ENCODE measurements around the gene ATP5F1B. TPM values are rescaled to one million over a fixed set of nuclear protein-coding genes. Genes with fewer than 3 reads are reported as not detected.
A peak's percentile ranks its signal among the peaks of the same experiment; 100 is the strongest.

The ATP5F1B gene
- total and polyA plus RNA-seq, 2 of the 13 experiments (the other 11 are each of a cell fraction or from before 2014, with no cell fraction given), result 1,051 to 1,180 TPM

DNA sequence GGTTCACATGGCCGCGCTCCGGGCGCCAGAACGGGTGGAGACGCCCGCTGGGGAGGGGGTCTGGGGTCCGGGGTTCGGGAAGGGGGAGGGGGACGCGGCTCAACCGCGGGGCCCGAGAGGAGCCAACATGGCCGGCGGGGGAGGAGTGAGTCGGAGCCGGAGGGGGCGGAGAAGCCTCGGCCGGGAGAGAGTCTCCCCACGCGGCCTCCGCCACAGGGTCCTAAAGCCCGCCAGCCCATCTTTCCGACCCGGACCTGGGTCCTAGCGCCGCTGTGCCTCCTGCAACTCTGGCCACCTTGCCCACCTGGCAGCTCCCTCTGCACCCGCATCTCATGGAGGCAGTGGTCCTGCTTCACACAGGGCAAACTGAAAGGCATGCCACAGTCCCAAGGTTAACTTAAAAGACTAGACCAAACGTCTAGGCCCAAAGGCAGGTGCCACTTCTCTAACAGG lies 15.6 kb downstream of the ATP5F1B start, which contains the start of gene BAZ2A (continued):
- TF ChIP-seq, protein P1, sequence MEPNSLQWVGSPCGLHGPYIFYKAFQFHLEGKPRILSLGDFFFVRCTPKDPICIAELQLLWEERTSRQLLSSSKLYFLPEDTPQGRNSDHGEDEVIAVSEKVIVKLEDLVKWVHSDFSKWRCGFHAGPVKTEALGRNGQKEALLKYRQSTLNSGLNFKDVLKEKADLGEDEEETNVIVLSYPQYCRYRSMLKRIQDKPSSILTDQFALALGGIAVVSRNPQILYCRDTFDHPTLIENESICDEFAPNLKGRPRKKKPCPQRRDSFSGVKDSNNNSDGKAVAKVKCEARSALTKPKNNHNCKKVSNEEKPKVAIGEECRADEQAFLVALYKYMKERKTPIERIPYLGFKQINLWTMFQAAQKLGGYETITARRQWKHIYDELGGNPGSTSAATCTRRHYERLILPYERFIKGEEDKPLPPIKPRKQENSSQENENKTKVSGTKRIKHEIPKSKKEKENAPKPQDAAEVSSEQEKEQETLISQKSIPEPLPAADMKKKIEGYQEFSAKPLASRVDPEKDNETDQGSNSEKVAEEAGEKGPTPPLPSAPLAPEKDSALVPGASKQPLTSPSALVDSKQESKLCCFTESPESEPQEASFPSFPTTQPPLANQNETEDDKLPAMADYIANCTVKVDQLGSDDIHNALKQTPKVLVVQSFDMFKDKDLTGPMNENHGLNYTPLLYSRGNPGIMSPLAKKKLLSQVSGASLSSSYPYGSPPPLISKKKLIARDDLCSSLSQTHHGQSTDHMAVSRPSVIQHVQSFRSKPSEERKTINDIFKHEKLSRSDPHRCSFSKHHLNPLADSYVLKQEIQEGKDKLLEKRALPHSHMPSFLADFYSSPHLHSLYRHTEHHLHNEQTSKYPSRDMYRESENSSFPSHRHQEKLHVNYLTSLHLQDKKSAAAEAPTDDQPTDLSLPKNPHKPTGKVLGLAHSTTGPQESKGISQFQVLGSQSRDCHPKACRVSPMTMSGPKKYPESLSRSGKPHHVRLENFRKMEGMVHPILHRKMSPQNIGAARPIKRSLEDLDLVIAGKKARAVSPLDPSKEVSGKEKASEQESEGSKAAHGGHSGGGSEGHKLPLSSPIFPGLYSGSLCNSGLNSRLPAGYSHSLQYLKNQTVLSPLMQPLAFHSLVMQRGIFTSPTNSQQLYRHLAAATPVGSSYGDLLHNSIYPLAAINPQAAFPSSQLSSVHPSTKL (CRISPR knock-in tag; IDR thresholded peaks at IDR 0.05), result peak; percentile 52
- no peak for TF ChIP-seq KDM6A (CRISPR knock-in tag; IDR thresholded peaks at IDR 0.05; ENCODE audit: low read depth)
- TF ChIP-seq ZNF263 (CRISPR knock-in tag; IDR thresholded peaks at IDR 0.05), result peak; percentile 70
- TF ChIP-seq, protein P2, sequence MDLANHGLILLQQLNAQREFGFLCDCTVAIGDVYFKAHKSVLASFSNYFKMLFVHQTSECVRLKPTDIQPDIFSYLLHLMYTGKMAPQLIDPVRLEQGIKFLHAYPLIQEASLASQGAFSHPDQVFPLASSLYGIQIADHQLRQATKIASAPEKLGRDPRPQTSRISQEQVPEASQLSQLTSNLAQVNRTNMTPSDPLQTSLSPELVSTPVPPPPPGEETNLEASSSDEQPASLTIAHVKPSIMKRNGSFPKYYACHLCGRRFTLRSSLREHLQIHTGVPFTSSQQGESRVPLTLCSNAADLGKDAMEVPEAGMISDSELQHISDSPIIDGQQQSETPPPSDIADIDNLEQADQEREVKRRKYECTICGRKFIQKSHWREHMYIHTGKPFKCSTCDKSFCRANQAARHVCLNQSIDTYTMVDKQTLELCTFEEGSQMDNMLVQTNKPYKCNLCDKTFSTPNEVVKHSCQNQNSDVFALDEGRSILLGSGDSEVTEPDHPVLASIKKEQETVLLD (CRISPR knock-in tag; IDR thresholded peaks at IDR 0.05; ENCODE audit: low read depth), result no peak
- TF ChIP-seq ZNF432 (CRISPR knock-in tag; IDR thresholded peaks at IDR 0.05; ENCODE audit: borderline replicate concordance), result no peak
- TF ChIP-seq ZNF841 (CRISPR knock-in tag; IDR thresholded peaks at IDR 0.05; ENCODE audit: borderline replicate concordance), result no peak
- no peak for TF ChIP-seq ATAD3A (CRISPR knock-in tag; IDR thresholded peaks at IDR 0.05)
- TF ChIP-seq ZMAT3 (CRISPR knock-in tag; conservative IDR thresholded peaks at IDR 0.05), result 0 out of 2 replicates have a peak, but pooled peaks have one; percentile 72
- peak; percentile 77; the same call in 1 of the 2 replicates for TF ChIP-seq ZNF788 (CRISPR knock-in tag; IDR thresholded peaks at IDR 0.05; ENCODE audit: borderline replicate concordance)
- no peak for TF ChIP-seq ZNF572 (CRISPR knock-in tag; IDR thresholded peaks at IDR 0.05)
- no peak for TF ChIP-seq GTF2F1 (IDR thresholded peaks at IDR 0.05; ENCODE audit: low read length)
- no peak for TF ChIP-seq U2AF2 (IDR thresholded peaks at IDR 0.05; ENCODE audit: low read depth, low read length)
- TF ChIP-seq BHLHE40 (IDR thresholded peaks at IDR 0.05; ENCODE audit: low read length), result no peak
- 0 out of 2 replicates have a peak, but pooled peaks have one; percentile 72 for TF ChIP-seq TOE1 (CRISPR knock-in tag; IDR thresholded peaks at IDR 0.05)
- TF ChIP-seq GMEB1 (CRISPR knock-in tag; IDR thresholded peaks at IDR 0.05; ENCODE audit: borderline replicate concordance), result peak; percentile 49; the same call in 1 of the 2 replicates
- TF ChIP-seq ZNF597 (CRISPR knock-in tag; IDR thresholded peaks at IDR 0.05), result no peak
- no peak for TF ChIP-seq TBP (CRISPR knock-in tag; IDR thresholded peaks at IDR 0.05)
- TF ChIP-seq GATA4 (IDR thresholded peaks at IDR 0.05; ENCODE audit: borderline replicate concordance, low read depth), result no peak
- TF ChIP-seq ZNF564 (CRISPR knock-in tag; IDR thresholded peaks at IDR 0.05), result no peak
- no peak for TF ChIP-seq MLXIP (CRISPR knock-in tag; IDR thresholded peaks at IDR 0.05; ENCODE audit: borderline replicate concordance)

Measured in HepG2 (cell line).